T-helper 1 cell treated with Interleukin-12 subunit alpha and Interleukin-12 subunit beta and Interleukin-4 antibody, amounts not matched to agents 30 ng/mL and 1 ng/mL, for 36 hours (primary cell): Measurements from ENCODE around the gene ATAD1. TPM values are rescaled to one million over a fixed set of nuclear protein-coding genes. Genes with fewer than 3 reads are reported as not detected.
"Not testable (repeated sequence)": the region's sequence is repeated elsewhere in the genome, so short reads cannot be mapped to it uniquely, and the experiment has no call there.

Experiments used
- intact Hi-C: fragments of 100-400 bp; cut with micrococcal nuclease; formaldehyde crosslinking; loops from one replicate; pipeline ENCODE4 v1.15.1; 2024
- total RNA-seq: library from RNA; stranded (reverse); gene quantifications from 2 replicates; pipeline ENCODE4 v1.2.3, GENCODE V29; 2022

Gene ATAD1
- total RNA-seq, 1 donor from 2014 or later, result 49.3 TPM

- intact Hi-C loops, result loop anchor here (5.0 to 10.0 kb wide), 8 partner anchors 44 to 1886 kb away; partner anchors contain the start of genes BMPR1A, FAS, IFIT5 and KIF20B
These were observed 1.7 kb downstream of the ATAD1 start for GRCh38 chr10:87816163-87816897.

GRCh38 chr10:87804939-87805569, 13.0 kb downstream of the ATAD1 start:
- intact Hi-C loops, result no loop called here

- intact Hi-C loops, result no loop called here
These were observed 14.2 kb downstream of the ATAD1 start for GRCh38 chr10:87803831-87804230.

- intact Hi-C loops, result no loop called here
These were observed 14.7 kb downstream of the ATAD1 start for GRCh38 chr10:87803328-87803727.

GRCh38 chr10:87801813-87802435, 16.1 kb downstream of the ATAD1 start:
- intact Hi-C loops, result not testable (repeated sequence)

- intact Hi-C loops, result no loop called here
These were observed 18.2 kb downstream of the ATAD1 start for GRCh38 chr10:87799860-87800259.

GRCh38 chr10:87798082-87798481, 19.9 kb downstream of the ATAD1 start:
- intact Hi-C loops, result no loop called here

GRCh38 chr10:87794285-87794684, 23.7 kb downstream of the ATAD1 start:
- intact Hi-C loops, result no loop called here

- intact Hi-C loops, result no loop called here
These were observed 27.8 kb downstream of the ATAD1 start for GRCh38 chr10:87790185-87790584.

GRCh38 chr10:87786421-87786820, 31.6 kb downstream of the ATAD1 start:
- intact Hi-C loops, result no loop called here

GRCh38 chr10:87782721-87783120, 35.3 kb downstream of the ATAD1 start:
- intact Hi-C loops, result no loop called here

- intact Hi-C loops, result no loop called here
These were observed 36.5 kb downstream of the ATAD1 start for GRCh38 chr10:87781545-87781944.

- intact Hi-C loops, result no loop called here
These were observed 41.7 kb downstream of the ATAD1 start for GRCh38 chr10:87776328-87776727.

- intact Hi-C loops, result no loop called here
These were observed 42.3 kb downstream of the ATAD1 start for GRCh38 chr10:87775766-87776165.

- intact Hi-C loops, result loop anchor here (1.0 to 5.0 kb wide), 3 partner anchors 45 to 239 kb away; partner anchors contain the start of gene ATAD1
These were observed 46.0 kb downstream of the ATAD1 start for GRCh38 chr10:87771871-87772500.

- intact Hi-C loops, result no loop called here
These were observed 50.8 kb downstream of the ATAD1 start for GRCh38 chr10:87767253-87767652.

GRCh38 chr10:87765666-87766376, 52.2 kb downstream of the ATAD1 start:
- intact Hi-C loops, result no loop called here

GRCh38 chr10:87764072-87764934, 53.7 kb downstream of the ATAD1 start:
- intact Hi-C loops, result no loop called here

GRCh38 chr10:87763086-87763861, 54.8 kb downstream of the ATAD1 start:
- intact Hi-C loops, result no loop called here
